ENCODE measurements around the gene SLC9A5.
A peak's percentile ranks its signal among the peaks of the same experiment; 100 is the strongest.

SLC9A5 gene

DNA sequence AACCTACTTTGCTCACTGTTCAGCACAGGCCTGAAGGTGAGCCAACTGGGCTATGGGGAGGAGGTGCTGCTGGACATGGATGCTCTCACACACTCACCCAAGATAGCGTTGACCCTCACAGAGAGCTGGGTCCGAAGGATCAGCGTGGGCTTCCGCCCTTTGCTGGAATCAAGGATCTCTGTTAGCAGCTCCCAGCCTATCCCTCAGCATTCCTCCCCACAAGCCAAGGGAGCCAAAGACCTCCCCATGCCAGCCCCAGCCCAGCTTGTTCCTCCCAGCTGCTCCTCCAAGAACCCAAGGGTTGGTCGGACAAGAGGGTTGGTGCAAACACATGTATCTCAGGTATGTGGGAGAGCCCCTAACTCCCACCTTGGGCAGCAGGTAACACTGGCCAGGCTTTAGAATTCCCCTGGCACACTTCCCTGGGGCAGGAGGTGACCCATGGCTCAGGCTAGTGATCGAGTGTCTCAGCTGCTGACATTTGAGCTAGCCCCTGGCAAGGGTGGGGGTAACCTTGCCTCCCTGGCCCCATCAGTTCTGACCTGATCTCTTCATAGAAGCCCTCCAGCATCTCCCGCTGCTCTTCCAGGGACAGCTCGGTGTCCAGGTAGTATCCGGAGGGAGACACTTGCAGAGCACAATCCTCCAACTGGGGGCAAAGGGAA is 9.8 kb upstream of the SLC9A5 start:
- no peak for DNase-seq

DNA sequence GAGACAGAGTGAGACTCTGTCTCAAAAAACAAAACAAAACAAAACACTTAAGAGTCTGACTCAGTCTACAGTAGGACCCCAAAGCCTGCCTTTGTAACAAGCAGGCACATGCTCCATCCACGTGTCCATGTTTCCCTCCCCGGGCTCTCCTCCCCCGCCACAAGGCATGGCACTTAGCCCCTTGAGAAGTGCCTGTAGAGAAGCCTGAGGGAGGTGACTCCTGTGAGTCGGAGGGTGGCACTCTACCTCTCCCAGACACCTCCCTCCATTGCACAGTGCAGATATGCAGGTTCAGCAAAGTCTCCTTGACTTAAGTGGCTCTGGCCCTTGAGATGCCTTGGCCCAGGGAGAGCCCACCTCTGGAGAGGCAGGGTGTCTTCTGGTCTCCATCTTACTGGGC is 8.3 kb upstream of the SLC9A5 start:
- no peak for DNase-seq

DNA sequence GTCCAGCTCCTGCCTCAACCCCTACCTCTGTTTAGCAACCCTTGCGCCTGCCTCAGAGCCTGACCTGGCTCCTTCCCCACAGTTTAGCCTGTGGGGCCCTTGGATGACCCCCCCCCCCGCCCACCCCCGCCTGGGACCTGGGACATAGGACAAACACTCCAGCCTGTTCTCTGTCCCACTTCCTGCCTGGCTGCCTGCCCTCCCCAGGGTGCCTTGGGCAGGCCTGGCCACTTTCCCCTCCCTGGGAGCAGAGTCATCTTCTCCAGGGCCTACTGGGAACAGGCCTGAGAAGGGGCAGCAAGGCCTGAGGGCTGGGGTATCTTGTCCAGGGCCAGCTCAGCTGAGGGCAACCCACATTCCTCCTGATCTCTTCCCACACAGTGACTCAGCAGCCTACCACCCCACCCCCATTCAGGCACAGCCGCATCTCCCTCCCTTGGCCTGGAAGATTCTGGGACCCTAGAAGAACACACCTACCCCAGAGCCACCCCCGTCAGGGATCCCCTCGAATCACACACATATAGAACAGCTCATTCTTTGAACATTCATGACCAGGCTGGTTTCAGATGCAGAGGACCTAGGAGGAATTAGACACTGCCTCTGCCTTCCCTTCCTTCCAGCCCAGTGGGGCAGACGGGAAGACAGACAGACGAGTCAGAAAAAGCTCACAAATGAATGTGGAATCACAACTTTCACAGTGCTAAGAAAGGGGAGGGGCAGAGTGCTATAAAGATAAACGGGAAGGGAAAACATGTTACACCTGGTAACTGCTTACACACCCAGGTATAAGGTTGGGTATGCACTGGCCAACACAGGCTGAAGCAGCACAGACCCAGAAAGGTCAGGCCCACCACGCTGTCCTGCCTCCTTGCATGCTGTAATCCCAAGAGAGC is 7.5 kb upstream of the SLC9A5 start:
- no peak for DNase-seq

DNA sequence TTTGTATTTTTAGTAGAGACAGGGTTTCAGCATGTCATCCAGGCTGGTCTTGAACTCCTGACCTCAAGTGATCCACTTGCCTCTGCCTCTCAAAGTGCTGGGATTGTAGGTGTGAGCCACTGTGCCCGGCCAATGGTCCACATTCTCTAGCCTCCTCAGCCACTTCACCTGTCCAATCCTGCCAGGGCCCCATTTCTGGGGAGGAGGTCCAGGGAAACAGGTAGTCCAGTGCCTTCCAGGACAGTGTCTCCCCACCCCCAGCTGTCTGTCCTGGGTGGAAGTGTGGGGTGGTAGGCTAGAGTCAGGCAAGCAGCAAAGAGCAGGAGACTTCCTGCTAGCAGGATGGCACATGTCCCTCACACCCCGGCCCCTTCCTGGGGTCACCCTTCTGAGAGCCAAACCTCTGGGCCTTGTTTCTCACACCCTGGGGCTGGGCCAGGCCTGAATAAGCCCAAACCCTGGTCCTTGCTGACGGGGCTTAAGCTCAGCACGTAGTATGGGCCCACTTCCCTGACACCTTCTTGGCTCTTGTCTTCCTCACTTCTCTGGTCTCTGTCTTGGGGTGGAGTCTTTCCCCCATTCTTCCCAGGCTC is 6.5 kb upstream of the SLC9A5 start:
- no peak for DNase-seq

DNA sequence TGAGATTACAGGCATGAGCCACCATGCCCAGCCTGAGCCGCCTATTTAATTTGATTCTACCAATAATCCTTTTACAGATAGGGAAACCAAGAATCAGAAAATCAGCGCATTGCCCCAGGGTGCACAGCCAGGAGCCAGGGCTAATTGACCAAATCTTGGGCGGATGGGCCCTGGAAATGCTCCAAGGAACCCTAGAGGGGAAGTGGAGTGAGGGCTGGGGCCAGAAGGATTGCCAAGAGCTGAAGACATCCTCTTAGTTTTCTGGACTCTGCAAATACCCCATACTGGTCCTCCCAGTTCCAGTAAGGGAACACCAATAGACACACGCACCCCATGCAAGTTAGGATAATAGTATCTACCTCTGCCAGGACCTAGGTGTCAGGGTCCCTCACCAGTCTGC is 5.3 kb upstream of the SLC9A5 start:
- DNase-seq: no peak

DNA sequence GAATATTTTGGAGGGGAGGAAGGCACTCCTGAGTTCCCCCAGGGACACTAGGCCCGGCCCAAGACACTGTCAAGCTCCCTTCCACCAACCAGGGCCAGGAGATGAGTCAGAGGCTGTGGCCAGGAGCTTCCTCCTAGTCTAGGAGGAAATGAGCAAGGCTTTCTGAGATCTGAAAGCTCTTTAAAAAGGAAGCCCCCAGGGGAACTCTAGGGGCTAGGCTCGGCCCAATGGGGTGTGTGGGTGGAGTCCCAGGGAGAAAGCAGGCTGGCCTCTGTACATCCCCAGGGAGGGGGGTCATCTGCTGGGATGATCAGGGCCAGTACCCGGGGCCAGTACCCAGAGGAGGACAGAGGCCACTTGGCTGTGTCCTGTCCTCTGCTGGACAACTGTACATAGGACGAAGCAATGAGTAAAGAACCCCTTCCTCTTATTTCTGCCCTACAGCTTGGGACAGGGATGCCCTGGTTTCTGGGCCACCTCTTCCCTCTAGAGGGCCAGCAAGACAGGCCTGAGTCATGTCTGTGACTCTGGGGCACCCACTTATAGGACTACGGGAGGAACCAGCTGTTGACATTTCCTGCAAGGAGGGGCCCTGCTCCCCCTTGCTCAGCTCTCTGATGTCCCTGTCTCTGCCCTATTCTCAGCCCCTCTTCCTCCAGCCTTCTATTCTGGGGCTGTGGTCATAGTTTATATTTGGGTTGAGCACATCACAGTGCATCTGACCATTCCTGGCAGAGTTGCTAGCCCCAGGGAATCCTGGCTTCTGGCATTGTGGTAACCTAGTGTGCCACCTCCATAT is 4.2 kb upstream of the SLC9A5 start:
- no peak for DNase-seq

DNA sequence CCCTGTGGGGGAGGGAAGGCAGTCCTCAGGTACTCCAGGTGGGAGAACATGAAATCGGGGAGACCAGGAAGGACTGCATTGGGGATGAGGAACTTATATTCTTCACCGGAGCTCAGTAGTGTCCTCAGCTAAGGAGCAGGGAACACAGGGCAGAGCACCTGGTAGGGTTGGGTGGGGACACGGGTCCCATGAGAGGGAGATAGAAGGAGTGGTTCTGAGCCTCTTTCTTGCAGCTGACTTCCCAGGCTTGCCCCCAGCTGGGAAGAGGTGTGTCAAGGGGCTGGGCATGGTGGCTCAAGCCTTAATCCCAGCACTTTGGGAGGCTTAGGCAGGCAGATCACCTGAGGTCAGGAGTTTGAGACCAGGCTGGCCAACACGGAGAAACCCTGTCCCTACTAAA is 3.6 kb upstream of the SLC9A5 start:
- DNase-seq: no peak

DNA sequence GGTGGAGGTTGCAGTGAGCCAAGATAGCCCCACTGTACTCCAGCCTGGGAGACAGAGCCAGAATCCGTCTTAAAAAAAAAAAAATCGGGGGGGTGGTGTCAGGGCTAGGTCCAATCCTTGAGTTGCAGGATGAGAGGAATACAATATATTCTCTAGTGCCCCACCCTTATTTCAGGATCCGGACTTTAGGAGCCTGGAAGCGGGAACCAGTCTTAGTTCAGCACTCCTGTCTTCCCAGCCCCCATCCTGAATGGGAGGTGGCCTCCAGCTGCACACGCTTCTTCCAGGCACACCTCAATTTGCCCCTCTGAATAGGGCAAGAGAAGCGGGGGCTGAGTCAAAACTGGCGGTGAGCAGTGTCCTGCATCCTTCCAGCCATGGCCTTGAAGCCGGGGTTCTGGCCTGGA is 3.1 kb upstream of the SLC9A5 start:
- DNase-seq: no peak

DNA sequence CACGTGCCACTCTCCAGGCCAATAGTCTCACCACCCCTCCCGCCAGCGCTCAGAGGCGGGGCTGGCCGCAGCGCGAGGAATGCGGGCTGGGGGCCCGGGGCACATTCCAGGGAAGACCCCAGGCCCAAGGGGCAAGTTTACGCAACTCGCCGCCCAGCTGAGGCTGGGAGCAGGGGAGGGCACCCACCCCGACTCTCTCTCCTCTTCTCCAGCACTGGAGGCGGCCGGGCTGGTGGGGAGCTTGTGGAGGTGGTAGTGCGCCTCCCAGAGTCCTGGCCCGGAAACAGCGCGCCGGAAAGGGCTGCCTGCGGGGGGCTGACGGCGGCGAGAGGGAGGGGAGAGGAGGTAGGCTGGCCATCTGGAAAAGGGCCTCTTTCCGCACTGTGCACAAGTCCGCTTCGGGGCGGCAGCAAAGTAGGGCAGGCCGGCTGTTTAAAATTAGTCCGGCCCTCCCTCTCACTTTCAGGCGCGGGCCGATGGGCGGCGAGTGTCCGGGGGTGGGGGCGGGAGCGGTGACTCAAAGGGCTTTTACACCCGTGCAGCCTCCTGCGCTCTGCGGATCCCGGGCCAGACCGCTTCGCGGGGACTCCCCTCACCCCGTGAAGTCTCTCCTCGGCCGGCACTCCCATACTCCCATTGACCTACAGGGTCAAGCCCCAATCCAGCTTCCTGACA is 2.6 kb upstream of the SLC9A5 start:
- no peak for DNase-seq

DNA sequence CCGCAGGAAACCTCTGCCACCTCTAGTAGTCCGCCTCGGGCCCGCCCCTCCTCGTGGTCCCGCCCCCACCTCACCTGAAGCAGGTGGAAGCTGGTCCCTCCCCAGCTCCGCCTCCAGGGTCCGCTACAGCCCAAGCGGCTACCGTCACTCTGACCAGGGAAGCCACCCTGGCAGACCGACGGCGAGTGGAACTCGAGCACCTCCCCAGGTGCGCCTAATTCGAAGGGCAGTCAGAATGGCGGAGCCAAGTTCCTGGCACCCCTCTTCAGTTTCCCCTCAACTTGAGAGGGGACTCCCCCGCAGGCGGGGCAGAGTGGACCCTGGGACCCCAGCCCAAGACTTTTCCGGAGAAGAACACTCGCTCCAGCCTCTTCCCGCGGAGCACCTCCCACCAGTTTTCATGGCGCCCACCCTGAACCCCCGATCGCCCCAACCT is 2.0 kb upstream of the SLC9A5 start:
- DNase-seq: no peak

DNA sequence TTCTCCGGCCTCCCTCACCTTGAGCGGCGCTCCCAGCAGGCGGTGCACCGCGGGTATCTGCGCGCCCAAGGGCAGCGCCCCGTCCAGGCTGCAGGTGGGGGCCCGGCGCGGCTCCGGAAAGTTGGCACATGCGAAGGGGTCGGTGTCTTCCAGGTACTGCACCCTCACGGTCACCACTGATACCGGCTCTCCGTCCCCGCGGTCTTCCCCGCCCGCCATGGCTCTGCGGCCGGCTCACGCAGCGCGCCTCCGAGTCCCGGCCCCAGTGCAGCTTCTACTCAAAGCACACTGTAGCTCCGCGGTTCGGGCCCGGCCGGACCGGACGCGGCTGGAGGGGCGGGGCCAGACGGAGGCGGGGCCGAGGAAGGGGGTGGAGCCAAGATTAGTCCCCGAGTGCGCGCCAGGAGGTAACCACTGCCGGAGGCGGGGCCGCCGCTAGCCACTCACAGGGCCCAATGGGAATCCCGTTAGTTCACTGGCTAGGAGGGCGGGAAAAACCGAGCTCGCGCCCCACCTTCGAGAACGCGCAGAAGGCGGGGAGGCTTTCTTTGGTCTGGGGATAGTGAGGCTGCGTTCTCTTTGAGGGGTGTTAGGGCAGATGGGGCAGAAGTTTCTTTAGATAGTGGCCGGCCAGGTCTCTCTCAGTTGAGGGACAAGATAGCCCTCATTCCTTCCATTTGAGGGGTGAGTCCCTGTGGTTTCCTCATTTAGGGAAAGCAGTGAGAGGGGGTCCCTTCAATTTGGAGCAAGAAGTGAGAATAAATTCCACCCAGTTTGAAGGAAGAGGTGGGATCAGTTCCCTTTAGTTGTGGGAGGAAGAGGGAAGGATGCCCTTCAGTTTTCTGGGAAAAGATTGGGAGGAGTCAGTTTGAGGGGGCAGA is 1.3 kb upstream of the SLC9A5 start, which contains the start of gene FHOD1:
Gene FHOD1 (minus strand): TSS at position 290 of the 881 bp plus-strand sequence. CDS start 71 bp downstream, at position 219.
- DNase-seq: peak; percentile 57

DNA sequence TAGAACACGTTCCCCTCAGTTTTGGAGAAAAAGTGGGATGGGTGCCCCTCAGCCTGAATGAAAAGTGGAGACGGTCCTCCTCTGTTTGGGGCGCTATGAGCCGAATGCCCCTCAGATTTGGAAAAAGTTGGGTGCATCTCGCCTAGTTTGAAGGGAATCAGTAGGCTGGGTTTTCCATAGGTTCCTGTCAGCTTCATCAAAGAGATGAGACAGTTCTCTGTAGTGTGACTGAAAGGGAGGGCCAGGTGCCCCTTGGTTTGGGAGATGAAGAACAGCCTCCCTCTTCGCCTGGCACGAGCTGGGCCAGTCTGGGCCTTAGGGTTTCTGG is 742 bp upstream of the SLC9A5 start:
- DNase-seq: no peak

DNA sequence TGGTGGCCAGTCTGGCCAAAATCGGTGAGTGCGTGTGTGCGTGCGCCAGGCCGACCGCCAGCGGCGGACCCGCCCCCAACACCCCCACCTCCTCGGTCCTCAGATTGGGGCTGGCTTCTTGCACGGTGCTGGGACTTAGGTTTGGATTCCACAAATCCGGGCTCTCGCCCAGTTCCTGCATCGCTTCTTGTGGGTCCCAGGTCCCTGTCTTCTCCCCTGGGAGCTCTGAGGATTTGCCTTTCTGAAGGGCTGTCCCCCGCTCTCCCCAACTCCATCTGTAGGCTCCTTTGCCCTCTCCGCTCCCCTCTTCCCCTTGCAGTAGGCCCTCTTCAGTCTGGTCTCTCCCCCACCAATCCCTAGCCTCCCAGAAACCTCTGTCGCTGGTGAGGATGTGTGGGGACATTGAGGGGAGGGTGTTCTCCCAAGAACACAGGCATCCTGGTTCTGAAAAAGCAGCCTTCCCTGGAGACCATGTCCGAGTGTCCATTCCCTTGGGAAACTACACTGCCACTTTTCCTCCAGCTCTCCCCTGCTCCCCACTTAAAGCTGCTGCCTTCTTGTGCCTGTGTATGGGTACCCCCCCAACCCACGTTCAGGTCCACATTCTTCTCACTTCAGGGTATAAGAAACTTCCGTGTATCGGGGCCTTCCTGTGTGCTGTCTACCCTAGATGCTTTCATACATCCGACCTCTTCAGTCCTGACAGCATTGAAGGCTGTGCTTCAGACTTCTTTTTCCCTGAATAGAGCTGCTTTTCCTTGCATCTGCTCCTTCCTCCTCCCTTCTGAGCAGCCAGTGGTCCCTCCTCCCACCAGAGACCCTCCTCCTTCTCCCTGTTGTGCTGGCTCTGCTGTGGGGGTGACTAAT is 632 bp downstream of the SLC9A5 start:
- DNase-seq: no peak

DNA sequence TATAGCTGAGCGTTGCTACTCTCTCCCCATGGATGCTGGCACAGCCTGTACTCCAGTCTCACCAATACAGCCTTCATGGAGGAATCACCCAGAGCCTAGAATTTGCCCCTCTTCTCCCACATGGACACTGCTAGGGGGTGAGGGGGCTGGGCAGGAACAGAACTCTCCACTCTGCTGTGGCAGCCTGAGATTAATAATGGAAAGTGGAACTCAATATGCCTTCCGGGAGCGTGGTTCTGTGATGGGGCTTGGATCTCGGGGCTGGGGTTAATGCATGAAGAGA is 1.2 kb downstream of the SLC9A5 start:
- DNase-seq: no peak

DNA sequence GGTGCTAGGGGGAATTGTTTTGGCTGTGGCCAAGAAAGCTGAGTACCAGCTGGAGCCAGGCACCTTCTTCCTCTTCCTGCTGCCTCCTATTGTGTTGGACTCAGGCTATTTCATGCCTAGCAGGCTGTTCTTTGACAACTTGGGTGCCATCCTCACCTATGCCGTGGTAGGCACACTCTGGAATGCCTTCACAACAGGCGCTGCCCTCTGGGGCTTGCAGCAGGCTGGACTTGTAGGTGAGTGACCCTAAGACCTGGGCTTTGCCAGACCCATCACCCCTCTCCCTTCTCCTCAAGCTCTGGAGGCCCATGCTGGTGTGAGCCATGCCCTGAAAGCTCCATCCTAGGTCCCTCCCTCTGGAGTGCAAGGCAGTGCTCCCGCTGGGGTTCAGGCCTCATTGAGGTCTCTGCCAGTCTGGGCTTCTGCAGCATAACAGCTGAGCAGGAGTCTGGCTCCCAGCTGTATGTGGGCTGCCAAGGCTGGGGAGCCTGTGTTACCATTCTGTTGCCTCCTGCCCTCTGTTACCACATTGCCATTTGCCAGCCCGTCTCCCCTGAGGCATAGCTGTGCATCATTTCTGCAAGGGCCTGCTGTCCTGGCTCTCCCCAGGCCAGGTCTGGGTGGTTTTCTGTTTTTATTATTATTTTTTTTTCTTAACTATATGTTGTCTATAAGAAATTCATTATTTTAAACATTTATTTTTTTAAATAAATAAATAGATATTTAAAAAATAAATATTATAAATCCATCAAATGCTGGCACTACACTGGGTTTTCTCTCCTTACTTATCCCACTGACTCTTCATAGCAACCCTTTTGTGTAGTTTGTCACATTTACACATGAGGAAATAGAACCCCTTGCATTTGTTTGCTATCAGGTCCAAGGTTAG is 4.1 kb downstream of the SLC9A5 start:
- DNase-seq: no peak

DNA sequence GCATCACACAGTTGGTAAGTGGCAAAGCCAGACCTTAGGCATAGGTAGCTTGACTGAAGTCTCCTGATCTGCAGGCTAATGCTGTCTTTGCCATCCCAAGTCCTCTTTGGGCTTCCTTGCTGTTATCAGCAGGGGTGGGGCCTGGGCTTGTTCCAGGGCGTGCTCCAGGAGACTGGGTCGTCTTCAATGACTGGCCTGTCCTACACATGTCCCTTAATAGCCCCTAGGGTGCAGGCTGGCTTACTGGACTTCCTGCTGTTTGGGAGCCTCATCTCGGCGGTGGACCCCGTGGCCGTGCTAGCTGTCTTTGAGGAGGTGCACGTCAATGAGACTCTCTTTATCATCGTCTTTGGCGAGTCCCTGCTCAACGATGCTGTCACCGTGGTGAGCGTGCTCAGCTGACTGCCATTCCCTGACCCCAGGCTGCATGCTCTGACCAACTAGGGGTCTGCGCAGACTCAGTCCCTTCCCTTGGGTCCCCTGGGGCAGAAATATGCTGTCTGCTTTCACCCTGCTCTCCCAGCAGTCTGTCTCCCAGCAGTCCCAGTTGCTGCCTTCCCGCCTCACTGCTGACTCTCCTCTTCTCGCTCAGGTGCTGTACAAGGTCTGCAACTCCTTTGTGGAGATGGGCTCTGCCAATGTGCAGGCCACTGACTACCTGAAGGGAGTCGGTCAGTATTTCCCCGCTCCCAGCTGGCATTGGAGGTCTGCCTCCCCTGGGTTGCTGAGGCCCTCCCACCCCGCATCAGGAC is 6.2 kb downstream of the SLC9A5 start:
- no peak for DNase-seq

DNA sequence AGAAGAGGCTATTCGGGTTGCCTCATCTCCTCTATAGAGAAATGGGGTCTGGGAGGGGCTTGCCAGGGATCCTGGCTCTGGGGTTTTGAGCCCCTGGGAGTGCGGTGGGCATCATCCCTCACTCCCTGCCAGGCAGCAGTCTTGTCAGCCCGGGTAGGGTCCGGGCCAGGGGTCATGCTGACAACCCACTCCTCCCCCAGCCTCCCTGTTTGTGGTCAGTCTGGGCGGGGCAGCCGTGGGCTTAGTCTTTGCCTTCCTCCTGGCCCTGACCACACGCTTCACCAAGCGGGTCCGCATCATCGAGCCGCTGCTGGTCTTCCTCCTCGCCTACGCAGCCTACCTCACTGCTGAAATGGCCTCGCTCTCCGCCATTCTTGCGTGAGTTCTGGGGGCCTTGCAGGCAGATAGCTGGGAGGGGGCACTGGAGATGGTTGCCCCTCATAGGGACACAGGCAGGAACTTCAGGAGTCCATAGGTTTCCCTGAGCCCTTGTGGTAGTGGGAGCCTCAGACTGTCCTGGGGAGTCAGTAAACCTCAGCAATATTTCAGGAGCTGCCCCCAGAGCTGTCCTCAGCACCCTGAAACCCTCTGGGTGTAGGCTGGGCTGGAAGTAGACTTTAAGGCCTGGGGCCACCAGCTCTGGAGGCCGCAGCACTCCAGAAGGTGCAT is 6.9 kb downstream of the SLC9A5 start:
- no peak for DNase-seq

DNA sequence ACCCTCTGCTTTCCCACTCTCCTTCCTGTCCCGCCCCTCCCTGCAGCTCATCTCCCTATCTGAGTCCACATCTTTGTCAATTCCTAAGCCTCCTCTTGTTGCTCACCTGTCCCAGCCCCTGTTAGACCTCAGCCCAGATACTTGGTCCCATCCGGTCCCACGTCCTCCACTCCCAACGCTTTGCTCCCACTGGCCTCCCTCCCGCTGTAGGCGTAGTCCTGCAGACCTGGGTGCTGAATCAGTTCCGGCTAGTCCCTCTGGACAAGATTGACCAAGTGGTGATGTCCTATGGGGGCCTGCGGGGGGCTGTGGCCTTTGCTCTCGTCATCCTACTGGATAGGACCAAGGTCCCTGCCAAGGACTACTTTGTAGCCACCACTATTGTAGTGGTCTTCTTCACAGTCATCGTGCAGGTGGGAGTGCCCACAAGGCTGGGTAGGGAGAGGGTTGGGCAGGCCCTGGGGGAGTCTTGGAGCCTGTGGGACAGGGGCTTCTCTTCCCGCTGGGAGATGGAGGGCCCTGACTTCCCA is 8.0 kb downstream of the SLC9A5 start:
- DNase-seq: no peak

Data from NCI-H1092 treated with DMSO at 0.1 percent for 48 hours (cell line).